HL-60/S4 treated with phorbol 12-myristate 13-acetate at 8.2 ng/mL for 4 days and 3 days (cell line): Measurements from ENCODE around the gene SERPINE2.
"Not testable (repeated sequence)": the region's sequence is repeated elsewhere in the genome, so short reads cannot be mapped to it uniquely, and the experiment has no call there.

Experiments used
- in situ Hi-C: fragments of 300-500 bp; cut with MboI; formaldehyde crosslinking; loops from 2 replicates; pipeline ENCODE4 v1.15.0; 2022; ENCODE audit warnings: low sequenced_read_pairs

Gene SERPINE2

GRCh38 chr2:224016963-224017362 is 22.1 kb downstream of the SERPINE2 start:
- in situ Hi-C loops = no loop called here

- in situ Hi-C loops = no loop called here
Observed at GRCh38 chr2:224014336-224014735, 24.8 kb downstream of the SERPINE2 start.

- in situ Hi-C loops = no loop called here
Observed at GRCh38 chr2:224011837-224012236, 27.2 kb downstream of the SERPINE2 start.

GRCh38 chr2:224009605-224010315 is 29.3 kb downstream of the SERPINE2 start:
- in situ Hi-C loops = no loop called here

- in situ Hi-C loops = no loop called here
Observed at GRCh38 chr2:224008702-224009261, 30.3 kb downstream of the SERPINE2 start.

GRCh38 chr2:224004105-224004695 is 34.9 kb downstream of the SERPINE2 start:
- in situ Hi-C loops = no loop called here

- in situ Hi-C loops = not testable (repeated sequence)
Observed at GRCh38 chr2:224000662-224001061, 38.4 kb downstream of the SERPINE2 start.

- in situ Hi-C loops = loop anchor here (10.0 kb wide), 1 partner anchor 285 kb away; no protein-coding TSS in a partner anchor
Observed at GRCh38 chr2:223999862-224000261, 39.2 kb downstream of the SERPINE2 start.

- in situ Hi-C loops = loop anchor here (10.0 kb wide), 1 partner anchor 286 kb away; no protein-coding TSS in a partner anchor
Observed at GRCh38 chr2:223998948-223999347, 40.1 kb downstream of the SERPINE2 start.

- in situ Hi-C loops = loop anchor here (10.0 kb wide), 1 partner anchor 287 kb away; no protein-coding TSS in a partner anchor
Observed at GRCh38 chr2:223997938-223998337, 41.1 kb downstream of the SERPINE2 start.

GRCh38 chr2:223996391-223996790 is 42.7 kb downstream of the SERPINE2 start:
- in situ Hi-C loops = loop anchor here (10.0 kb wide), 1 partner anchor 288 kb away; no protein-coding TSS in a partner anchor

- in situ Hi-C loops = loop anchor here (10.0 kb wide), 1 partner anchor 289 kb away; no protein-coding TSS in a partner anchor
Observed at GRCh38 chr2:223995569-223995968, 43.5 kb downstream of the SERPINE2 start.

GRCh38 chr2:223994562-223995162 is 44.4 kb downstream of the SERPINE2 start:
- in situ Hi-C loops = loop anchor here (10.0 kb wide), 1 partner anchor 290 kb away; no protein-coding TSS in a partner anchor

- in situ Hi-C loops = loop anchor here (10.0 kb wide), 1 partner anchor 291 kb away; no protein-coding TSS in a partner anchor
Observed at GRCh38 chr2:223993634-223994232, 45.4 kb downstream of the SERPINE2 start.

GRCh38 chr2:223991611-223992010 is 47.5 kb downstream of the SERPINE2 start:
- in situ Hi-C loops = loop anchor here (10.0 kb wide), 1 partner anchor 293 kb away; no protein-coding TSS in a partner anchor

- in situ Hi-C loops = loop anchor here (10.0 kb wide), 1 partner anchor 295 kb away; no protein-coding TSS in a partner anchor
Observed at GRCh38 chr2:223989856-223990232, 49.2 kb downstream of the SERPINE2 start.

GRCh38 chr2:223989206-223989855 is 49.8 kb downstream of the SERPINE2 start:
- in situ Hi-C loops = no loop called here

- in situ Hi-C loops = no loop called here
Observed at GRCh38 chr2:223981241-223981640, 57.8 kb downstream of the SERPINE2 start.

GRCh38 chr2:223980803-223981202 is 58.3 kb downstream of the SERPINE2 start:
- in situ Hi-C loops = no loop called here

GRCh38 chr2:223980397-223980735 is 58.7 kb downstream of the SERPINE2 start:
- in situ Hi-C loops = no loop called here
